Endothelial cell of umbilical vein (primary cell): ENCODE results near the gene POLR1B. TPM values are rescaled to one million over a fixed set of nuclear protein-coding genes. Genes with fewer than 3 reads are reported as not detected.
A peak's percentile ranks its signal among the peaks of the same experiment; 100 is the strongest.

Experiments used
- BruUV-seq: library from RNA; stranded (reverse); fragments of 400-500 nt; replicated peaks from 2 replicates; lab custom pipeline; 2021; lab: Mats Ljungman, UMichigan
- CTCF ChIA-PET: fragments of 300-600, 350-600 bp; sonication (Branson Sonifier 250); formaldehyde crosslinking; loops from one replicate; lab custom pipeline; 2021; ENCODE audit warnings: antibody characterized with exemption, inconsistent platforms; lab: Charles Lee
- POLR2A ChIA-PET: fragments of 300-600, 350-600 bp; sonication (Branson Sonifier 250); formaldehyde crosslinking; loops from one replicate; lab custom pipeline; 2021; ENCODE audit warnings: antibody characterized with exemption, inconsistent platforms; lab: Charles Lee
- DNase-seq: peaks from one replicate; pipeline ENCODE4 v3.0.0-alpha.2; 2011; ENCODE audit warnings: low read depth, low spot score
- FAIRE-seq: peaks from 2 replicates; lab custom pipeline; 2011; peaks lifted over from hg19 to GRCh38; lab: Jason Lieb, UNC
- H2AFZ ChIP-seq: 2 replicates; pipeline ENCODE4 v1.6.0; 2012; ENCODE audit warnings: low read depth, low read length, control low read depth, inconsistent platforms
- H3K27ac ChIP-seq: 2 replicates; pipeline ENCODE4 v1.5.1; 2011; ENCODE audit warnings: low read depth, mild to moderate bottlenecking, control low read depth, low read length, moderate library complexity; ENCODE audit not compliant: insufficient read depth
- H3K27me3 ChIP-seq, 2 experiments: 2 replicates each; pipeline versions ENCODE4 v1.6.0 to v1.6.1; 2011; ENCODE audit warnings: low read length in 2 of 2, mixed read lengths in 1 of 2; ENCODE audit not compliant: control insufficient read depth in 2 of 2, insufficient read depth in 2 of 2
- H3K36me3 ChIP-seq, 2 experiments: 2 replicates in 1 of 2; 3 replicates in 1 of 2; pipeline ENCODE4 v1.5.1; 2011; ENCODE audit warnings: low read length in 2 of 2, mild to moderate bottlenecking in 1 of 2, moderate library complexity in 1 of 2; ENCODE audit not compliant: control insufficient read depth in 2 of 2, insufficient read depth in 2 of 2; ENCODE audit errors: extremely low read depth in 1 of 2
- H3K4me1 ChIP-seq: 3 replicates; pipeline ENCODE4 v1.5.1; 2011; ENCODE audit warnings: mild to moderate bottlenecking, low read length; ENCODE audit not compliant: control insufficient read depth, insufficient read depth; ENCODE audit errors: extremely low read depth
- H3K4me2 ChIP-seq: 2 replicates; pipeline ENCODE4 v1.6.1; 2011; ENCODE audit warnings: low read length, control low read depth, mixed read lengths; ENCODE audit not compliant: insufficient read depth
- H3K4me3 ChIP-seq, 3 experiments: fragments of 200-600 bp in 1 of 3; sonication (generic), shearing (Covaris generic) in 1 of 3; replicated peaks in 1 of 3; 2 replicates each; pipeline ENCODE4 v1.5.1; 2011 to 2016; ENCODE audit warnings: control low read depth in 3 of 3, low read length in 3 of 3, mild to moderate bottlenecking in 2 of 3, inconsistent platforms in 1 of 3, low read depth in 1 of 3, moderate library complexity in 1 of 3; ENCODE audit not compliant: insufficient read depth in 1 of 3
- H3K79me2 ChIP-seq: 2 replicates; pipeline ENCODE4 v1.6.0; 2012; ENCODE audit warnings: low read length, inconsistent platforms; ENCODE audit not compliant: control insufficient read depth, insufficient read depth
- H3K9ac ChIP-seq: replicated peaks from 2 replicates; pipeline ENCODE3; 2011; ENCODE audit warnings: low read length, control low read depth; ENCODE audit not compliant: insufficient read depth; ENCODE audit errors: extremely low read depth
- H3K9me1 ChIP-seq: replicated peaks from 3 replicates; pipeline ENCODE4 v1.6.0; 2011; ENCODE audit warnings: mild to moderate bottlenecking, low read length; ENCODE audit not compliant: control insufficient read depth, insufficient read depth; ENCODE audit errors: extremely low read depth
- H3K9me3 ChIP-seq: replicated peaks from 2 replicates; pipeline ENCODE4 v1.5.1; 2012; ENCODE audit warnings: low read length, inconsistent platforms; ENCODE audit not compliant: control insufficient read depth, insufficient read depth
- H4K20me1 ChIP-seq: replicated peaks from 2 replicates; pipeline ENCODE3; 2011; ENCODE audit warnings: mild to moderate bottlenecking, low read length; ENCODE audit not compliant: control insufficient read depth, insufficient read depth; ENCODE audit errors: extremely low read depth
- FOS ChIP-seq: IDR thresholded peaks from 2 replicates; pipeline ENCODE4 v1.6.1; 2011; ENCODE audit warnings: mild to moderate bottlenecking, low read length, moderate library complexity, borderline replicate concordance; ENCODE audit not compliant: insufficient read depth
- GATA2 ChIP-seq: IDR thresholded peaks from 2 replicates; pipeline ENCODE4 v1.7.0; 2011; ENCODE audit warnings: low read depth, mild to moderate bottlenecking, moderate library complexity, mixed read lengths, low read length; ENCODE audit not compliant: insufficient read length, insufficient read depth
- MYC ChIP-seq: IDR thresholded peaks from one replicate; pipeline ENCODE4 v1.6.1; 2011; ENCODE audit warnings: mild to moderate bottlenecking, low read depth, low read length
- POLR2AphosphoS5 ChIP-seq: IDR thresholded peaks from 2 replicates; pipeline ENCODE4 v1.6.1; 2012; ENCODE audit warnings: low read depth, mild to moderate bottlenecking, control low read depth, low read length, moderate library complexity; ENCODE audit not compliant: insufficient read depth
- dilution Hi-C: fragments of 300-500 bp; cut with MboI; formaldehyde crosslinking; loops from one replicate; pipeline ENCODE4 v1.15.0; 2019; ENCODE audit warnings: low sequenced_read_pairs; ENCODE audit not compliant: extremely low pct_ligation_motif_present
- intact Hi-C: fragments of 100-400 bp; cut with micrococcal nuclease; formaldehyde crosslinking; loops from one replicate; pipeline ENCODE4 v1.10.0; 2022
- polyA plus RNA-seq, 4 experiments: library from polyadenylated mRNA; depleted of rRNA in 3 of 4; stranded (reverse) in 3 of 4; unstranded in 1 of 4; fragments of >200 nt; gene quantifications; 2 replicates each; pipeline versions ENCODE4 v1.2.1 to v1.2.3, GENCODE V29; 2011 to 2012; ENCODE audit warnings: missing spikeins in 1 of 4
- total RNA-seq: library from RNA; stranded (reverse); gene quantifications from 2 replicates; pipeline ENCODE4 v1.2.3, GENCODE V29; 2021
- TF ChIP-seq, protein P1 (sequence below): IDR thresholded peaks from 2 replicates; pipeline ENCODE4 v1.6.1; 2011; ENCODE audit not compliant: insufficient read depth, insufficient read length
- TF ChIP-seq, protein P2 (sequence below), 2 donors: IDR thresholded peaks; 1 replicate in 1 of 2; 2 replicates in 1 of 2; pipeline ENCODE4 v1.5.1; 2011; ENCODE audit warnings: low read length in 2 of 2, mild to moderate bottlenecking in 2 of 2, moderate library complexity in 2 of 2, control low read depth in 1 of 2, inconsistent platforms in 1 of 2, low read depth in 1 of 2; ENCODE audit not compliant: insufficient read depth in 1 of 2; ENCODE audit errors: extremely low read depth in 1 of 2

Gene POLR1B
- total and polyA plus RNA-seq, 2 donors (not counting 3 experiments of a cell fraction or from before 2014, with no cell fraction given): 12.2 to 28.9 TPM

DNA sequence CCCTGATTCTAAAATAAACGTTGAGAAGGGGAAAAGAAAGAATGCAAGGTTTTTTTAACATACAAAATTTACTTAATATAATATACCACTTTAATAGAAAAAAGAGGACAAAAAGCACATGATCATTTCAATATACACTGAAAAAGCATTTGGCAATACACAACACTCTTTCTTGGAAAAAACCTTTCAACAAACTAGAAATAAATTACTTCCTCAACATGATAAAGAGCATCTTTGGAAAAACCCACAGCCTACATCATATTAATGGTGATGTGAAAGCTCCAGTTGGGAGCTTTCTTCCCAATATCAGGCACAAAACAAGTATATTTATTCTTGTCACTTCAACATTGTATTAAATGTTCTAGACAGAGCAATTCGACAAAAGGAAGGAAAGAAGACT is 3.0 kb upstream of the POLR1B start:
- BruUV-seq: no TSS peak

DNA sequence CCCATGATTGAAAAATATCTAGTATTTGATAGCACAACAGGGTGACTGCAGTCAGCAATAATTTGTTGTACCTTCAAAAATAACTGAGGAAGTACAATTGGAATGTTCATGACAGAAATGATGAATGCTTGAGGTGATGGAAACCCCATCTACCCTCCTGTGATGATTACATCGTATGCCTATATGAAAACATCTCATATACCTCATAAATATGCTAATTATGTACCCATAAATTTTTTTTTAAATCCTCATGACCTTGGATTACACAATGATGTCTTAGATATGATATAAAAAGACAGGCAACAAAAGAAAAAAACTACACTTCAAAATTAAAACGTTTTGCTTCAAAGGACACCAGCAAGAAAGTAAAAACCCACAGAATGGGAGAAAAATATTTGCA is 1.4 kb upstream of the POLR1B start:
- Histone ChIP-seq H4K20me1 (no peaks in the 10 kb centered on the region), H3K36me3 (no peaks in the 10 kb centered on the region), H3K9me1 (no peaks in the 10 kb centered on the region), H3K9me3 (no peaks in the 10 kb centered on the region), H3K4me1 (peaks cover 14% of the 10 kb centered on the region), H3K79me2 (peaks cover 33% of the 10 kb centered on the region), H3K4me3 (no peak overlapping the region), H3K9ac (no peak overlapping the region), H3K4me2 (peak overlapping the region; percentile 91), H2AFZ (no peak overlapping the region), H3K27ac (no peak overlapping the region), H3K27me3 (no peaks in the 10 kb centered on the region)
- TF ChIP-seq, protein P1, sequence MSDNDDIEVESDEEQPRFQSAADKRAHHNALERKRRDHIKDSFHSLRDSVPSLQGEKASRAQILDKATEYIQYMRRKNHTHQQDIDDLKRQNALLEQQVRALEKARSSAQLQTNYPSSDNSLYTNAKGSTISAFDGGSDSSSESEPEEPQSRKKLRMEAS: no peak
- no peak for TF ChIP-seq GATA2
- TF ChIP-seq MYC: no peak
- TF ChIP-seq, protein P2, sequence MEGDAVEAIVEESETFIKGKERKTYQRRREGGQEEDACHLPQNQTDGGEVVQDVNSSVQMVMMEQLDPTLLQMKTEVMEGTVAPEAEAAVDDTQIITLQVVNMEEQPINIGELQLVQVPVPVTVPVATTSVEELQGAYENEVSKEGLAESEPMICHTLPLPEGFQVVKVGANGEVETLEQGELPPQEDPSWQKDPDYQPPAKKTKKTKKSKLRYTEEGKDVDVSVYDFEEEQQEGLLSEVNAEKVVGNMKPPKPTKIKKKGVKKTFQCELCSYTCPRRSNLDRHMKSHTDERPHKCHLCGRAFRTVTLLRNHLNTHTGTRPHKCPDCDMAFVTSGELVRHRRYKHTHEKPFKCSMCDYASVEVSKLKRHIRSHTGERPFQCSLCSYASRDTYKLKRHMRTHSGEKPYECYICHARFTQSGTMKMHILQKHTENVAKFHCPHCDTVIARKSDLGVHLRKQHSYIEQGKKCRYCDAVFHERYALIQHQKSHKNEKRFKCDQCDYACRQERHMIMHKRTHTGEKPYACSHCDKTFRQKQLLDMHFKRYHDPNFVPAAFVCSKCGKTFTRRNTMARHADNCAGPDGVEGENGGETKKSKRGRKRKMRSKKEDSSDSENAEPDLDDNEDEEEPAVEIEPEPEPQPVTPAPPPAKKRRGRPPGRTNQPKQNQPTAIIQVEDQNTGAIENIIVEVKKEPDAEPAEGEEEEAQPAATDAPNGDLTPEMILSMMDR (IDR thresholded peaks at IDR 0.05; ENCODE audit: extremely low read depth in 1 of 2, insufficient read depth in 1 of 2, low read depth in 1 of 2, low read length in 2 of 2): no peak
- TF ChIP-seq POLR2AphosphoS5: no peak
- DNase-seq (no peak), FAIRE-seq (no peak)
- ChIA-PET CTCF (no interaction called here), POLR2A (no interaction called here)
- no TSS peak for BruUV-seq
- dilution Hi-C loops (no loop called here), intact Hi-C loops (no loop called here)

More for the DNA sequence above, 3.0 kb upstream of the POLR1B start:
- DNase-seq (no peak), FAIRE-seq (no peak)
- Histone ChIP-seq H3K9me3 (no peaks in the 10 kb centered on the region), H3K27ac (no peak overlapping the region), H3K36me3 (no peaks in the 10 kb centered on the region), H3K9ac (no peak overlapping the region), H3K4me3 (no peak overlapping the region), H3K4me1 (peaks cover 14% of the 10 kb centered on the region), H3K27me3 (no peaks in the 10 kb centered on the region), H3K79me2 (peaks cover 20% of the 10 kb centered on the region), H2AFZ (no peak overlapping the region), H4K20me1 (no peaks in the 10 kb centered on the region), H3K9me1 (no peaks in the 10 kb centered on the region), H3K4me2 (no peak overlapping the region)
- POLR2A ChIA-PET: no interaction called here
- dilution Hi-C loops: no loop called here
- no peak for TF ChIP-seq FOS
- intact Hi-C loops: no loop called here
- CTCF ChIA-PET: interaction anchor here (0.9 kb wide), 1 partner anchor 11 kb away, joined by 3 read pairs; no protein-coding TSS in a partner anchor
